Measurements from ENCODE around the gene TRIO.
A peak's percentile ranks its signal among the peaks of the same experiment; 100 is the strongest.

- TF ChIP-seq MAX (IDR thresholded peaks at IDR 0.05; ENCODE audit: low read depth) (no peak), CTCF (IDR thresholded peaks at IDR 0.05) (no peak), RCOR1 (IDR thresholded peaks at IDR 0.05; ENCODE audit: low read length) (no peak), EZH2phosphoT487 (IDR thresholded peaks at IDR 0.05; ENCODE audit: borderline replicate concordance, low read depth) (no peak), USF2 (IDR thresholded peaks at IDR 0.05; ENCODE audit: borderline replicate concordance, low read depth, low read length) (0 out of 2 replicates have a peak, but pooled peaks have one; percentile 2), SMC3 (IDR thresholded peaks at IDR 0.05; ENCODE audit: low read depth, low read length) (no peak)
- TF ChIP-seq, protein P1, sequence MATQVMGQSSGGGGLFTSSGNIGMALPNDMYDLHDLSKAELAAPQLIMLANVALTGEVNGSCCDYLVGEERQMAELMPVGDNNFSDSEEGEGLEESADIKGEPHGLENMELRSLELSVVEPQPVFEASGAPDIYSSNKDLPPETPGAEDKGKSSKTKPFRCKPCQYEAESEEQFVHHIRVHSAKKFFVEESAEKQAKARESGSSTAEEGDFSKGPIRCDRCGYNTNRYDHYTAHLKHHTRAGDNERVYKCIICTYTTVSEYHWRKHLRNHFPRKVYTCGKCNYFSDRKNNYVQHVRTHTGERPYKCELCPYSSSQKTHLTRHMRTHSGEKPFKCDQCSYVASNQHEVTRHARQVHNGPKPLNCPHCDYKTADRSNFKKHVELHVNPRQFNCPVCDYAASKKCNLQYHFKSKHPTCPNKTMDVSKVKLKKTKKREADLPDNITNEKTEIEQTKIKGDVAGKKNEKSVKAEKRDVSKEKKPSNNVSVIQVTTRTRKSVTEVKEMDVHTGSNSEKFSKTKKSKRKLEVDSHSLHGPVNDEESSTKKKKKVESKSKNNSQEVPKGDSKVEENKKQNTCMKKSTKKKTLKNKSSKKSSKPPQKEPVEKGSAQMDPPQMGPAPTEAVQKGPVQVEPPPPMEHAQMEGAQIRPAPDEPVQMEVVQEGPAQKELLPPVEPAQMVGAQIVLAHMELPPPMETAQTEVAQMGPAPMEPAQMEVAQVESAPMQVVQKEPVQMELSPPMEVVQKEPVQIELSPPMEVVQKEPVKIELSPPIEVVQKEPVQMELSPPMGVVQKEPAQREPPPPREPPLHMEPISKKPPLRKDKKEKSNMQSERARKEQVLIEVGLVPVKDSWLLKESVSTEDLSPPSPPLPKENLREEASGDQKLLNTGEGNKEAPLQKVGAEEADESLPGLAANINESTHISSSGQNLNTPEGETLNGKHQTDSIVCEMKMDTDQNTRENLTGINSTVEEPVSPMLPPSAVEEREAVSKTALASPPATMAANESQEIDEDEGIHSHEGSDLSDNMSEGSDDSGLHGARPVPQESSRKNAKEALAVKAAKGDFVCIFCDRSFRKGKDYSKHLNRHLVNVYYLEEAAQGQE (IDR thresholded peaks at IDR 0.05; ENCODE audit: low read depth, low read length): no peak
- TF ChIP-seq, protein P2, sequence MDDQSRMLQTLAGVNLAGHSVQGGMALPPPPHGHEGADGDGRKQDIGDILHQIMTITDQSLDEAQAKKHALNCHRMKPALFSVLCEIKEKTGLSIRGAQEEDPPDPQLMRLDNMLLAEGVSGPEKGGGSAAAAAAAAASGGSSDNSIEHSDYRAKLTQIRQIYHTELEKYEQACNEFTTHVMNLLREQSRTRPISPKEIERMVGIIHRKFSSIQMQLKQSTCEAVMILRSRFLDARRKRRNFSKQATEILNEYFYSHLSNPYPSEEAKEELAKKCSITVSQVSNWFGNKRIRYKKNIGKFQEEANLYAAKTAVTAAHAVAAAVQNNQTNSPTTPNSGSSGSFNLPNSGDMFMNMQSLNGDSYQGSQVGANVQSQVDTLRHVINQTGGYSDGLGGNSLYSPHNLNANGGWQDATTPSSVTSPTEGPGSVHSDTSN (IDR thresholded peaks at IDR 0.05): no peak
Observed at GRCh38 chr5:14416621-14417275, 273.6 kb downstream of the TRIO start.
